Natural killer cell (primary cell): Measurements from ENCODE around the gene CERS6. TPM values are rescaled to one million over a fixed set of nuclear protein-coding genes. Genes with fewer than 3 reads are reported as not detected.
A peak's percentile ranks its signal among the peaks of the same experiment; 100 is the strongest.

Experiments used
- ATAC-seq, 3 donors: fragments of 150-1000 bp in 2 of 3; fragments of 200-7000 bp in 1 of 3; cut with Tn5 transposase; 1 replicate in 1 of 3; 2 replicates in 2 of 3; pipeline ENCODE4 v1.10.0; 2021; ENCODE audit warnings: mild to moderate bottlenecking in 2 of 3, moderate library complexity in 2 of 3
- DNase-seq, 2 donors: peaks; one replicate each; pipeline versions ENCODE4 v3.0.0 to v3.0.0-alpha.2; 2013 to 2021; ENCODE audit warnings: mixed read lengths in 1 of 2
- H3K27ac ChIP-seq: one replicate; pipeline ENCODE4 v1.5.1; 2013; ENCODE audit warnings: mild to moderate bottlenecking, low read length
- H3K27me3 ChIP-seq: one replicate; pipeline ENCODE4 v1.6.1; 2013; ENCODE audit warnings: low read length; ENCODE audit not compliant: control insufficient read depth, insufficient read depth
- H3K36me3 ChIP-seq: one replicate; pipeline ENCODE4 v1.6.1; 2013; ENCODE audit warnings: low read length; ENCODE audit not compliant: control insufficient read depth, insufficient read depth
- H3K4me1 ChIP-seq: one replicate; pipeline ENCODE4 v1.6.1; 2013; ENCODE audit warnings: low read length; ENCODE audit not compliant: control insufficient read depth, insufficient read depth
- H3K4me3 ChIP-seq: one replicate; pipeline ENCODE4 v1.5.1; 2013; ENCODE audit warnings: low read length
- H3K9me3 ChIP-seq: one replicate; pipeline ENCODE4 v1.6.1; 2013; ENCODE audit warnings: low read length; ENCODE audit not compliant: control insufficient read depth, insufficient read depth
- H3K27ac Mint-ChIP-seq, 2 donors: one replicate each; pipeline ENCODE4 v1.8.0; 2022; ENCODE audit warnings: mild to moderate bottlenecking in 2 of 2, mixed read lengths in 2 of 2, moderate library complexity in 1 of 2
- H3K27me3 Mint-ChIP-seq, 2 donors: one replicate each; pipeline ENCODE4 v1.8.0; 2022; ENCODE audit warnings: low read depth in 2 of 2, mixed read lengths in 2 of 2
- H3K36me3 Mint-ChIP-seq: one replicate; pipeline ENCODE4 v1.8.0; 2022; ENCODE audit warnings: mixed read lengths
- H3K4me1 Mint-ChIP-seq, 2 donors: one replicate each; pipeline ENCODE4 v1.8.0; 2022; ENCODE audit warnings: mixed read lengths in 2 of 2
- H3K4me3 Mint-ChIP-seq: one replicate; pipeline ENCODE4 v1.8.0; 2022; ENCODE audit warnings: mild to moderate bottlenecking, moderate library complexity, mixed read lengths
- H3K9me3 Mint-ChIP-seq, 2 donors: one replicate each; pipeline ENCODE4 v1.8.0; 2022; ENCODE audit warnings: mixed read lengths in 2 of 2
- WGBS: methylation state at CpG from one replicate; pipeline ENCODE4 v1.1.7; 2013; ENCODE audit warnings: missing lambda C conversion rate; ENCODE audit not compliant: insufficient coverage; 5-methylcytosine and 5-hydroxymethylcytosine counted together
- intact Hi-C: fragments of 100-400 bp; cut with micrococcal nuclease; formaldehyde crosslinking; loops from one replicate; pipeline ENCODE4 v1.14.2; 2022
- total RNA-seq, 4 donors: library from RNA; stranded (reverse); fragments of 120-200 nt in 1 of 4; gene quantifications; one replicate each; pipeline versions ENCODE4 v1.2.3 to v1.2.4, GENCODE V29; 2013 to 2022
- TF ChIP-seq, protein P1 (sequence below): fragments of 200-600 bp; IDR thresholded peaks from one replicate; pipeline ENCODE4 v1.8.0; 2022; ENCODE audit warnings: antibody characterized with exemption

CERS6 gene
- total RNA-seq, 3 donors from 2014 or later (not counting 1 experiment from before 2014, with no cell fraction given) = 9.1 to 13.5 (median 11.8) TPM

DNA sequence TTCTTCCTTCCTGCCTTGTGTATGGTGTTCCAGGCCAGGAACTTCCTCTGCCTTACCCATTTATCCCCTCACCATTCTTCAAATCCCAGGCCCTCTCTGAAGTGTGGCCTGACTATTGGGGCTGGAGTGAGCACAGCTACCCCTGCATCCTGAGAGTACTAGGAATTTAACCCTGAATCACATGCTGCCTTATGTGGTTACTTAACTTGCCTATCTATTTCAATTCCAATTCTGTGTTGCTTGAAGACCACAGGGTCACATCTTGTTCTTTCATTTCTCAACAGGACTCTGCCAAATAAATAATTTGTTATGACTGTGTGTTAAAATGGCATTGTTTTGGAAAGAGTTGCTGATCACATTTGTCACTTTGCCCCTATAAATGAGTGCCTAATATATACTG lies 108.6 kb downstream of the CERS6 start:
- Histone ChIP-seq H3K9me3 (no peaks in the 10 kb centered on the region), H3K27ac (no peak overlapping the region), H3K36me3 (peaks cover 9% of the 10 kb centered on the region), H3K4me3 (no peak overlapping the region), H3K4me1 (no peaks in the 10 kb centered on the region), H3K27me3 (no peaks in the 10 kb centered on the region)
- no peak overlapping the region for H3K4me3 Mint-ChIP-seq
- TF ChIP-seq, protein P1, sequence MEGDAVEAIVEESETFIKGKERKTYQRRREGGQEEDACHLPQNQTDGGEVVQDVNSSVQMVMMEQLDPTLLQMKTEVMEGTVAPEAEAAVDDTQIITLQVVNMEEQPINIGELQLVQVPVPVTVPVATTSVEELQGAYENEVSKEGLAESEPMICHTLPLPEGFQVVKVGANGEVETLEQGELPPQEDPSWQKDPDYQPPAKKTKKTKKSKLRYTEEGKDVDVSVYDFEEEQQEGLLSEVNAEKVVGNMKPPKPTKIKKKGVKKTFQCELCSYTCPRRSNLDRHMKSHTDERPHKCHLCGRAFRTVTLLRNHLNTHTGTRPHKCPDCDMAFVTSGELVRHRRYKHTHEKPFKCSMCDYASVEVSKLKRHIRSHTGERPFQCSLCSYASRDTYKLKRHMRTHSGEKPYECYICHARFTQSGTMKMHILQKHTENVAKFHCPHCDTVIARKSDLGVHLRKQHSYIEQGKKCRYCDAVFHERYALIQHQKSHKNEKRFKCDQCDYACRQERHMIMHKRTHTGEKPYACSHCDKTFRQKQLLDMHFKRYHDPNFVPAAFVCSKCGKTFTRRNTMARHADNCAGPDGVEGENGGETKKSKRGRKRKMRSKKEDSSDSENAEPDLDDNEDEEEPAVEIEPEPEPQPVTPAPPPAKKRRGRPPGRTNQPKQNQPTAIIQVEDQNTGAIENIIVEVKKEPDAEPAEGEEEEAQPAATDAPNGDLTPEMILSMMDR = no peak
- H3K9me3 Mint-ChIP-seq = no peaks in the 10 kb centered on the region
- H3K36me3 Mint-ChIP-seq = peaks cover 8% of the 10 kb centered on the region
- peaks cover 20 to 23% of the 10 kb centered on the region in 2 donors for H3K4me1 Mint-ChIP-seq
- no peak for DNase-seq
- peak overlapping the region; percentile 3 to 12 for H3K27ac Mint-ChIP-seq
- ATAC-seq = no peak
- no peaks in the 10 kb centered on the region for H3K27me3 Mint-ChIP-seq
- intact Hi-C loops = no loop called here

DNA sequence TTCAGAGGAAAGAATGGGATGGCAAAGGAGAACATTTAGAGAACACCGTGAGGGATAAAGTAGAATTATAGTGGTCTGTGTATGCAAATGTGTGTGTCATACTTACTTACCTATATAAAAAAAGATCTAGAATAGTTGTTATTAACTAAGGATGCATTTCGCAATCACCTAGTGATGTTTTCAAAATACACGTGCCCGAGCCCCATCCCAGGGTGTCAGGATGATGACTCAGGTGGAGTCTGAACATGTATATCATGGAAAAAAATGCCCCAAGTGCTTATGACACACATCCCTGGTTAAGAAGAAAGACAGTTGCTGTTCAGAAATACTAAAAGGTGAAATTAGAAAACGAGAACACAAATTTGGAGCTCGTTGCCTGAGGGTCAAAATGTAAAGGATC lies 109.0 kb downstream of the CERS6 start:
- Histone ChIP-seq H3K4me3 (no peak overlapping the region), H3K27ac (no peak overlapping the region), H3K9me3 (no peaks in the 10 kb centered on the region), H3K36me3 (peaks cover 9% of the 10 kb centered on the region), H3K4me1 (no peaks in the 10 kb centered on the region), H3K27me3 (no peaks in the 10 kb centered on the region)
- WGBS = 73% methylated on average over 3 of the region's 6 CpGs
- H3K9me3 Mint-ChIP-seq = no peaks in the 10 kb centered on the region
- DNase-seq = no peak
- peaks cover 8% of the 10 kb centered on the region for H3K36me3 Mint-ChIP-seq
- TF ChIP-seq, protein P1 = no peak
- H3K27ac Mint-ChIP-seq = peak overlapping the region in 1 of 2 donors; percentile 12
- intact Hi-C loops = no loop called here
- H3K4me1 Mint-ChIP-seq = peaks cover 20 to 27% of the 10 kb centered on the region in 2 donors
- no peak overlapping the region for H3K4me3 Mint-ChIP-seq
- no peak for ATAC-seq
- no peaks in the 10 kb centered on the region for H3K27me3 Mint-ChIP-seq

DNA sequence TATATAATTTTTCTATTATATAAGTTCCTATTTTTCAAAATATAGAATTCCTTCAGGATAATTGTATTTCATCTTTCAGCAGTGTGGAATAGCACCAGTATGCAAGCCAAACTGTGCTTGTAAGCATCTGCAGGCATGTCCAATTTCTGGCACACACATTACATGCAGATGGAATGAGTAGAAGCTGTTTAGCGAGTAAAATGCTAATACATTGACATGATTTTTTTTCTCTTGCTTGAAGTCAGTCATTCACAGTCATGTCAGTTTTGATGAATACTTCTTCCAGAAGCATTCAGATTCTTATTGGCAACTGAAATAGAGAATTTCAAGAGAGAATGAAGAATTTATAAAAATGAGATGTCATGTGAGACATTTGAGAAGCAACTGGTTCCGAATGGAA lies 109.4 kb downstream of the CERS6 start:
- no peak overlapping the region for H3K4me3 Mint-ChIP-seq

More for the DNA sequence above, 109.4 kb downstream of the CERS6 start:
- no peak for ATAC-seq
- TF ChIP-seq, protein P1 = no peak
- peaks cover 20 to 27% of the 10 kb centered on the region in 2 donors for H3K4me1 Mint-ChIP-seq
- 97% methylated on average over 2 of the region's 2 CpGs for WGBS
- DNase-seq = no peak
- Histone ChIP-seq H3K36me3 (peaks cover 9% of the 10 kb centered on the region), H3K4me3 (no peak overlapping the region), H3K27ac (no peak overlapping the region), H3K4me1 (no peaks in the 10 kb centered on the region), H3K27me3 (no peaks in the 10 kb centered on the region), H3K9me3 (no peaks in the 10 kb centered on the region)
- H3K27ac Mint-ChIP-seq = no peak overlapping the region
- no peaks in the 10 kb centered on the region for H3K27me3 Mint-ChIP-seq
- H3K9me3 Mint-ChIP-seq = no peaks in the 10 kb centered on the region
- peaks cover 8% of the 10 kb centered on the region for H3K36me3 Mint-ChIP-seq
- intact Hi-C loops = no loop called here
